OCI-LY7 (cell line): ENCODE results near the gene RAMP3. TPM values are rescaled to one million over a fixed set of nuclear protein-coding genes. Genes with fewer than 3 reads are reported as not detected.

Experiments
- BruUV-seq: library from RNA; stranded (reverse); fragments of 400-500 nt; replicated peaks from 2 replicates; lab custom pipeline; 2021; lab: Mats Ljungman, UMichigan
- CTCF ChIA-PET: fragments of 300-600 bp; sonication (Branson Sonifier 250); formaldehyde crosslinking; loops from one replicate; lab custom pipeline; 2022; ENCODE audit warnings: antibody characterized with exemption; ENCODE audit not compliant: unreplicated experiment; lab: Charles Lee
- POLR2A ChIA-PET: fragments of 300-600 bp; sonication (Branson Sonifier 250); formaldehyde crosslinking; loops from one replicate; lab custom pipeline; 2022; ENCODE audit warnings: antibody characterized with exemption; lab: Charles Lee
- DNase-seq: peaks from one replicate; pipeline ENCODE4 v3.0.0-alpha.2; 2015; ENCODE audit warnings: low spot score
- H2AFZ ChIP-seq: fragments of 200-600 bp; sonication (generic), shearing (Covaris generic); 2 replicates; pipeline ENCODE4 v1.6.1; 2014; ENCODE audit warnings: mild to moderate bottlenecking, antibody characterized with exemption, low read length, moderate library complexity
- H3K27ac ChIP-seq: fragments of 200-600 bp; sonication (generic); 2 replicates; pipeline ENCODE4 v1.5.1; 2014; ENCODE audit warnings: mixed run types, low read depth, mild to moderate bottlenecking, moderate library complexity, low read length, inconsistent platforms; ENCODE audit not compliant: poor library complexity, severe bottlenecking
- H3K36me3 ChIP-seq: fragments of 200-600 bp; sonication (generic); 2 replicates; pipeline ENCODE4 v1.6.1; 2014; ENCODE audit warnings: mild to moderate bottlenecking, antibody characterized with exemption, low read length, moderate library complexity, mixed read lengths; ENCODE audit not compliant: insufficient read depth
- H3K4me1 ChIP-seq: fragments of 200-600 bp; sonication (generic); 2 replicates; pipeline ENCODE4 v1.5.1; 2014; ENCODE audit warnings: mild to moderate bottlenecking, low read length; ENCODE audit not compliant: insufficient read depth, poor library complexity, severe bottlenecking
- H3K4me2 ChIP-seq: fragments of 200-600 bp; sonication (generic); 2 replicates; pipeline ENCODE4 v1.6.1; 2014; ENCODE audit warnings: mild to moderate bottlenecking, low read length
- H3K4me3 ChIP-seq: fragments of 200-600 bp; sonication (generic); 2 replicates; pipeline ENCODE4 v1.5.1; 2014; ENCODE audit warnings: mild to moderate bottlenecking, low read depth, low read length; ENCODE audit not compliant: poor library complexity, severe bottlenecking
- H3K79me2 ChIP-seq: fragments of 200-600 bp; sonication (generic); 2 replicates; pipeline ENCODE4 v1.6.1; 2016; ENCODE audit warnings: low read depth, mild to moderate bottlenecking, low read length, moderate library complexity, mixed read lengths; ENCODE audit not compliant: insufficient read depth
- H3K9me2 ChIP-seq: fragments of 200-600 bp; sonication (generic); 2 replicates; pipeline ENCODE4 v1.6.1; 2016; ENCODE audit warnings: mild to moderate bottlenecking, low read length, mixed read lengths; ENCODE audit not compliant: insufficient read depth
- H3K9me3 ChIP-seq: fragments of 200-600 bp; sonication (generic); 2 replicates; pipeline ENCODE4 v1.6.1; 2014; ENCODE audit warnings: mild to moderate bottlenecking, mixed run types, low read length, mixed read lengths
- H4K20me1 ChIP-seq: fragments of 200-600 bp; sonication (generic); 2 replicates; pipeline ENCODE4 v1.6.1; 2014; ENCODE audit warnings: mild to moderate bottlenecking, antibody characterized with exemption, low read length, moderate library complexity, mixed read lengths; ENCODE audit not compliant: insufficient read depth
- CTCF ChIP-seq: fragments of 200-600 bp; sonication (generic); conservative IDR thresholded peaks from 2 replicates; pipeline ENCODE4 v1.5.1; 2014; ENCODE audit warnings: mild to moderate bottlenecking, antibody characterized with exemption, low read length, moderate library complexity, mixed read lengths
- EZH2phosphoT487 ChIP-seq: fragments of 200-600 bp; sonication (generic); IDR thresholded peaks from 2 replicates; pipeline ENCODE4 v1.6.1; 2018; ENCODE audit warnings: low read depth, borderline replicate concordance, mild to moderate bottlenecking, mixed run types, antibody characterized with exemption, low read length, moderate library complexity, mixed read lengths
- intact Hi-C: fragments of 100-400 bp; cut with micrococcal nuclease; formaldehyde crosslinking; loops from one replicate; pipeline ENCODE4 v1.10.0; 2022; ENCODE audit not compliant: unreplicated experiment
- total RNA-seq, 2 experiments: library from RNA; depleted of rRNA in 1 of 2; stranded (reverse); fragments of >200 nt in 1 of 2; shearing (Covaris generic) in 1 of 2; gene quantifications; 2 replicates each; pipeline ENCODE4 v1.2.3, GENCODE V29; 2014 to 2022

The RAMP3 gene
- total RNA-seq, 2 experiments from 2014 or later, result not detected

- TF ChIP-seq EZH2phosphoT487, result no peak
- no peak for TF ChIP-seq CTCF
- no TSS peak for BruUV-seq
- no peak overlapping the region for H3K27ac ChIP-seq
- ChIA-PET POLR2A (interaction anchor here (0.7 kb wide), 1 partner anchor 12 kb away, joined by 3 read pairs; no protein-coding TSS in a partner anchor), CTCF (no interaction called here)
- no peak overlapping the region for H3K4me2 ChIP-seq
- no peaks in the 10 kb centered on the region for H3K36me3 ChIP-seq
- no peaks in the 10 kb centered on the region for H3K4me1 ChIP-seq
- H2AFZ ChIP-seq, result no peak overlapping the region
- no peaks in the 10 kb centered on the region for H3K79me2 ChIP-seq
- DNase-seq, result no peak
- H3K9me3 ChIP-seq, result no peaks in the 10 kb centered on the region
- no peaks in the 10 kb centered on the region for H4K20me1 ChIP-seq
- H3K4me3 ChIP-seq, result no peak overlapping the region
- no peaks in the 10 kb centered on the region for H3K9me2 ChIP-seq
- intact Hi-C loops, result no loop called here
Measured at GRCh38 chr7:45161138-45161537, 3.5 kb downstream of the RAMP3 start.

GRCh38 chr7:45161842-45162241, 4.3 kb downstream of the RAMP3 start:
- no peaks in the 10 kb centered on the region for H4K20me1 ChIP-seq
- no peak overlapping the region for H2AFZ ChIP-seq
- TF ChIP-seq EZH2phosphoT487 (no peak), CTCF (no peak)
- H3K4me3 ChIP-seq, result no peak overlapping the region
- no peaks in the 10 kb centered on the region for H3K9me3 ChIP-seq
- no peaks in the 10 kb centered on the region for H3K9me2 ChIP-seq
- H3K4me1 ChIP-seq, result no peaks in the 10 kb centered on the region
- intact Hi-C loops, result no loop called here
- no peaks in the 10 kb centered on the region for H3K36me3 ChIP-seq
- ChIA-PET POLR2A (no interaction called here), CTCF (no interaction called here)
- DNase-seq, result no peak
- no peaks in the 10 kb centered on the region for H3K79me2 ChIP-seq
- no peak overlapping the region for H3K4me2 ChIP-seq
- no TSS peak for BruUV-seq
- no peak overlapping the region for H3K27ac ChIP-seq

GRCh38 chr7:45162311-45162845, 4.8 kb downstream of the RAMP3 start:
- H3K4me3 ChIP-seq, result no peak overlapping the region
- H3K36me3 ChIP-seq, result no peaks in the 10 kb centered on the region
- H3K79me2 ChIP-seq, result no peaks in the 10 kb centered on the region
- TF ChIP-seq CTCF (no peak), EZH2phosphoT487 (no peak)
- H3K4me2 ChIP-seq, result no peak overlapping the region
- no peaks in the 10 kb centered on the region for H3K9me2 ChIP-seq
- no TSS peak for BruUV-seq
- no peaks in the 10 kb centered on the region for H3K4me1 ChIP-seq
- POLR2A ChIA-PET, result no interaction called here
- DNase-seq, result no peak
- no peaks in the 10 kb centered on the region for H3K9me3 ChIP-seq
- H4K20me1 ChIP-seq, result no peaks in the 10 kb centered on the region
- intact Hi-C loops, result no loop called here
- H2AFZ ChIP-seq, result no peak overlapping the region
- H3K27ac ChIP-seq, result no peak overlapping the region
- CTCF ChIA-PET, result interaction anchor here (1.0 kb wide), 1 partner anchor 17 kb away, joined by 4 read pairs; no protein-coding TSS in a partner anchor
